ENCODE data around the gene USP9Y. TPM values are rescaled to one million over a fixed set of nuclear protein-coding genes. Genes with fewer than 3 reads are reported as not detected.

Gene USP9Y
- total RNA-seq, 1 donor from 2014 or later, result not detected

DNA sequence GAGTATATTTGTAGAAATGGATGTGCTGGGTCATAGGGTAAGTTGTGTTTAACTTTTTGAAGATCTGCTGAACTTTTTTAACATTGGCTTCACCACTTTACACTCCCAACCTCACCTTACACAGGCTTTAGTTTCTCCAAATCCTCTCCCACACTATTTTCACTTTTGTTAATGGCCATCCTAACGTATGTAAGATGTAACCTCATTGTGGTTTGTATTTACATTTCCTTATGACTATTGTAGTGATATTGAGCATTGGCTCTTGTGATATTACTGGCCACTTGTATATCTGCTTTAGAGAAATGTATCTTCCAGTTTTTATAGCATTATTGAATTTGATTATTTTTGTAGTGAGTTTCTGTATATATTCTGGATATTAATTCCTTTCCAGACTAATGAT is 93.0 kb downstream of the USP9Y start:
- DNase-seq (ENCODE audit: low spot score in 2 of 2), result no peak
- no peak for TF ChIP-seq CTCF (IDR thresholded peaks at IDR 0.05)
- H3K4me3 ChIP-seq, result no peak overlapping the region
- no peaks in the 10 kb centered on the region for H3K27me3 ChIP-seq
- no peaks in the 10 kb centered on the region for H3K9me3 ChIP-seq
- H3K27ac ChIP-seq, result no peak overlapping the region
- no peaks in the 10 kb centered on the region for H3K36me3 ChIP-seq
- intact Hi-C loops (cut with DNase I), result no loop called here
- no peaks in the 10 kb centered on the region for H3K4me1 ChIP-seq

- no peak overlapping the region for H3K27ac ChIP-seq
- intact Hi-C loops (cut with DNase I), result no loop called here
- H3K36me3 ChIP-seq, result no peaks in the 10 kb centered on the region
- DNase-seq (ENCODE audit: low spot score in 2 of 2), result no peak
- no peak for TF ChIP-seq CTCF (IDR thresholded peaks at IDR 0.05)
- H3K4me3 ChIP-seq, result no peak overlapping the region
- no peaks in the 10 kb centered on the region for H3K9me3 ChIP-seq
- no peaks in the 10 kb centered on the region for H3K4me1 ChIP-seq
- no peaks in the 10 kb centered on the region for H3K27me3 ChIP-seq
These were observed 107.0 kb downstream of the USP9Y start for GRCh38 chrY:12808046-12808445.

- Histone ChIP-seq H3K27ac (no peak overlapping the region), H3K27me3 (no peaks in the 10 kb centered on the region), H3K4me3 (no peak overlapping the region), H3K9me3 (no peaks in the 10 kb centered on the region), H3K4me1 (no peaks in the 10 kb centered on the region), H3K36me3 (no peaks in the 10 kb centered on the region)
- TF ChIP-seq CTCF (IDR thresholded peaks at IDR 0.05), result no peak
- intact Hi-C loops (cut with DNase I), result no loop called here
- no peak for DNase-seq (ENCODE audit: low spot score in 2 of 2)
These were observed 108.0 kb downstream of the USP9Y start for GRCh38 chrY:12809034-12809433.

GRCh38 chrY:12823408-12823807 is 122.4 kb downstream of the USP9Y start:
- no peak for TF ChIP-seq CTCF (IDR thresholded peaks at IDR 0.05)
- no peaks in the 10 kb centered on the region for H3K27me3 ChIP-seq
- H3K4me1 ChIP-seq, result no peaks in the 10 kb centered on the region
- no peaks in the 10 kb centered on the region for H3K36me3 ChIP-seq
- intact Hi-C loops (cut with DNase I), result no loop called here
- H3K9me3 ChIP-seq, result no peaks in the 10 kb centered on the region
- no peak overlapping the region for H3K4me3 ChIP-seq
- H3K27ac ChIP-seq, result no peak overlapping the region
- no peak for DNase-seq (ENCODE audit: low spot score in 2 of 2)

- Histone ChIP-seq H3K27me3 (no peaks in the 10 kb centered on the region), H3K4me1 (no peaks in the 10 kb centered on the region), H3K9me3 (no peaks in the 10 kb centered on the region), H3K36me3 (no peaks in the 10 kb centered on the region), H3K27ac (no peak overlapping the region), H3K4me3 (no peak overlapping the region)
- no peak for TF ChIP-seq CTCF (IDR thresholded peaks at IDR 0.05)
- intact Hi-C loops (cut with DNase I), result no loop called here
- DNase-seq (ENCODE audit: low spot score in 2 of 2), result no peak
These were observed 125.8 kb downstream of the USP9Y start for GRCh38 chrY:12826791-12827190.

- TF ChIP-seq CTCF (IDR thresholded peaks at IDR 0.05), result no peak
- Histone ChIP-seq H3K27me3 (no peaks in the 10 kb centered on the region), H3K4me3 (no peak overlapping the region), H3K4me1 (no peaks in the 10 kb centered on the region), H3K27ac (no peak overlapping the region), H3K36me3 (no peaks in the 10 kb centered on the region), H3K9me3 (no peaks in the 10 kb centered on the region)
- intact Hi-C loops (cut with DNase I), result no loop called here
- no peak for DNase-seq (ENCODE audit: low spot score in 2 of 2)
These were observed 132.3 kb downstream of the USP9Y start for GRCh38 chrY:12833284-12833683.
